T-helper 1 cell treated with Interleukin-12 subunit alpha and Interleukin-12 subunit beta and Interleukin-4 antibody, amounts not matched to agents 30 μg/mL and 1 μg/mL, for 36 hours (primary cell): ENCODE results near the gene LHX5.
A peak's percentile ranks its signal among the peaks of the same experiment; 100 is the strongest.

Experiments
- H3K27ac Mint-ChIP-seq: one replicate; pipeline ENCODE4 v1.8.0; 2021; ENCODE audit warnings: mild to moderate bottlenecking, mixed read lengths
- H3K27me3 Mint-ChIP-seq: one replicate; pipeline ENCODE4 v1.8.0; 2021; ENCODE audit warnings: low read depth, mixed read lengths
- H3K36me3 Mint-ChIP-seq: one replicate; pipeline ENCODE4 v1.8.0; 2021; ENCODE audit warnings: low read depth, mixed read lengths
- H3K4me1 Mint-ChIP-seq: one replicate; pipeline ENCODE4 v1.8.0; 2021; ENCODE audit warnings: low read depth, mixed read lengths
- H3K4me3 Mint-ChIP-seq: one replicate; pipeline ENCODE4 v1.8.0; 2021; ENCODE audit warnings: mild to moderate bottlenecking, moderate library complexity, mixed read lengths
- H3K9me3 Mint-ChIP-seq: one replicate; pipeline ENCODE4 v1.8.0; 2021; ENCODE audit warnings: mixed read lengths

LHX5 gene

GRCh38 chr12:113485330-113485729 lies 13.7 kb upstream of the LHX5 start:
- Mint-ChIP-seq H3K4me1 (no peaks in the 10 kb centered on the region), H3K36me3 (no peaks in the 10 kb centered on the region), H3K4me3 (no peak overlapping the region), H3K27me3 (peaks cover 23% of the 10 kb centered on the region), H3K27ac (no peak overlapping the region), H3K9me3 (no peaks in the 10 kb centered on the region)

- H3K9me3 Mint-ChIP-seq, result no peaks in the 10 kb centered on the region
- H3K4me3 Mint-ChIP-seq, result no peak overlapping the region
- H3K36me3 Mint-ChIP-seq, result peaks cover 2% of the 10 kb centered on the region
- H3K4me1 Mint-ChIP-seq, result peaks cover 4% of the 10 kb centered on the region
- no peak overlapping the region for H3K27ac Mint-ChIP-seq
- peaks cover 52% of the 10 kb centered on the region for H3K27me3 Mint-ChIP-seq
Measured at GRCh38 chr12:113482334-113482733, 10.7 kb upstream of the LHX5 start.

- Mint-ChIP-seq H3K36me3 (peaks cover 2% of the 10 kb centered on the region), H3K27ac (peak overlapping the region; percentile 79), H3K27me3 (peaks cover 64% of the 10 kb centered on the region), H3K4me3 (no peak overlapping the region), H3K4me1 (peaks cover 4% of the 10 kb centered on the region), H3K9me3 (no peaks in the 10 kb centered on the region)
Measured at GRCh38 chr12:113480336-113480971, 8.8 kb upstream of the LHX5 start.

GRCh38 chr12:113479590-113480335 lies 8.1 kb upstream of the LHX5 start:
- Mint-ChIP-seq H3K27ac (peak overlapping the region; percentile 79), H3K27me3 (peaks cover 71% of the 10 kb centered on the region), H3K36me3 (peaks cover 4% of the 10 kb centered on the region), H3K4me3 (no peak overlapping the region), H3K9me3 (no peaks in the 10 kb centered on the region), H3K4me1 (peaks cover 8% of the 10 kb centered on the region)

- Mint-ChIP-seq H3K36me3 (peaks cover 4% of the 10 kb centered on the region), H3K9me3 (no peaks in the 10 kb centered on the region), H3K4me1 (peaks cover 10% of the 10 kb centered on the region), H3K27ac (peak overlapping the region; percentile 79), H3K27me3 (peaks cover 77% of the 10 kb centered on the region), H3K4me3 (no peak overlapping the region)
Measured at GRCh38 chr12:113479216-113479589, 7.5 kb upstream of the LHX5 start.

GRCh38 chr12:113478351-113479011 lies 6.8 kb upstream of the LHX5 start:
- Mint-ChIP-seq H3K27ac (peak overlapping the region; percentile 49), H3K9me3 (no peaks in the 10 kb centered on the region), H3K4me1 (peaks cover 11% of the 10 kb centered on the region), H3K27me3 (peaks cover 82% of the 10 kb centered on the region), H3K36me3 (peaks cover 4% of the 10 kb centered on the region), H3K4me3 (no peak overlapping the region)

- peak overlapping the region; percentile 49 for H3K27ac Mint-ChIP-seq
- peaks cover 82% of the 10 kb centered on the region for H3K27me3 Mint-ChIP-seq
- peaks cover 11% of the 10 kb centered on the region for H3K4me1 Mint-ChIP-seq
- peaks cover 4% of the 10 kb centered on the region for H3K36me3 Mint-ChIP-seq
- no peaks in the 10 kb centered on the region for H3K9me3 Mint-ChIP-seq
- no peak overlapping the region for H3K4me3 Mint-ChIP-seq
Measured at GRCh38 chr12:113477842-113478215, 6.2 kb upstream of the LHX5 start.

GRCh38 chr12:113477171-113477841 lies 5.6 kb upstream of the LHX5 start:
- peaks cover 4% of the 10 kb centered on the region for H3K36me3 Mint-ChIP-seq
- no peak overlapping the region for H3K27ac Mint-ChIP-seq
- peaks cover 11% of the 10 kb centered on the region for H3K4me1 Mint-ChIP-seq
- peaks cover 83% of the 10 kb centered on the region for H3K27me3 Mint-ChIP-seq
- H3K4me3 Mint-ChIP-seq, result no peak overlapping the region
- no peaks in the 10 kb centered on the region for H3K9me3 Mint-ChIP-seq

GRCh38 chr12:113476176-113476986 lies 4.7 kb upstream of the LHX5 start:
- no peaks in the 10 kb centered on the region for H3K9me3 Mint-ChIP-seq

GRCh38 chr12:113475451-113476175 lies 3.9 kb upstream of the LHX5 start:
- H3K4me3 Mint-ChIP-seq, result no peak overlapping the region
- peak overlapping the region; percentile 33 for H3K27ac Mint-ChIP-seq
- H3K36me3 Mint-ChIP-seq, result peaks cover 4% of the 10 kb centered on the region
- H3K27me3 Mint-ChIP-seq, result peaks cover 87% of the 10 kb centered on the region
- no peaks in the 10 kb centered on the region for H3K9me3 Mint-ChIP-seq
- H3K4me1 Mint-ChIP-seq, result peaks cover 11% of the 10 kb centered on the region

More at GRCh38 chr12:113476176-113476986, 4.7 kb upstream of the LHX5 start:
- H3K36me3 Mint-ChIP-seq, result peaks cover 4% of the 10 kb centered on the region
- H3K4me3 Mint-ChIP-seq, result no peak overlapping the region
- H3K27me3 Mint-ChIP-seq, result peaks cover 87% of the 10 kb centered on the region
- no peak overlapping the region for H3K27ac Mint-ChIP-seq
- H3K4me1 Mint-ChIP-seq, result peaks cover 11% of the 10 kb centered on the region

GRCh38 chr12:113474635-113475436 lies 3.2 kb upstream of the LHX5 start:
- H3K36me3 Mint-ChIP-seq, result peaks cover 4% of the 10 kb centered on the region
- peak overlapping the region; percentile 33 for H3K27ac Mint-ChIP-seq
- H3K27me3 Mint-ChIP-seq, result peaks cover 87% of the 10 kb centered on the region
- no peak overlapping the region for H3K4me3 Mint-ChIP-seq
- no peaks in the 10 kb centered on the region for H3K9me3 Mint-ChIP-seq
- H3K4me1 Mint-ChIP-seq, result peaks cover 11% of the 10 kb centered on the region

GRCh38 chr12:113473942-113474341 lies 2.3 kb upstream of the LHX5 start:
- Mint-ChIP-seq H3K36me3 (peaks cover 2% of the 10 kb centered on the region), H3K4me3 (peak overlapping the region; percentile 50)

GRCh38 chr12:113473400-113473799 lies 1.7 kb upstream of the LHX5 start:
- no peak overlapping the region for H3K27ac Mint-ChIP-seq
- peaks cover 7% of the 10 kb centered on the region for H3K4me1 Mint-ChIP-seq
- peaks cover 87% of the 10 kb centered on the region for H3K27me3 Mint-ChIP-seq
- no peak overlapping the region for H3K4me3 Mint-ChIP-seq
- H3K9me3 Mint-ChIP-seq, result no peaks in the 10 kb centered on the region
- H3K36me3 Mint-ChIP-seq, result peaks cover 2% of the 10 kb centered on the region

More at GRCh38 chr12:113473942-113474341, 2.3 kb upstream of the LHX5 start:
- no peaks in the 10 kb centered on the region for H3K9me3 Mint-ChIP-seq
- H3K27me3 Mint-ChIP-seq, result peaks cover 87% of the 10 kb centered on the region
- peaks cover 7% of the 10 kb centered on the region for H3K4me1 Mint-ChIP-seq
- no peak overlapping the region for H3K27ac Mint-ChIP-seq
